PC-3 (cell line): ENCODE measurements around the gene CSRP1. TPM values are rescaled to one million over a fixed set of nuclear protein-coding genes. Genes with fewer than 3 reads are reported as not detected.

ENCODE experiments used
- ATAC-seq: fragments of 200-7000 bp; cut with Tn5 transposase; 2 replicates; pipeline ENCODE4 v1.9.1; 2020; ENCODE audit warnings: mild to moderate bottlenecking, moderate library complexity
- BruUV-seq: library from RNA; stranded (reverse); fragments of 400-500 nt; replicated peaks from 2 replicates; lab custom pipeline; 2021; lab: Mats Ljungman, UMichigan
- CTCF ChIA-PET: fragments of 300-600 bp; sonication (Branson Sonifier 250); formaldehyde crosslinking; loops from one replicate; lab custom pipeline; 2022; ENCODE audit warnings: antibody characterized with exemption; lab: Charles Lee
- POLR2A ChIA-PET: fragments of 300-600 bp; sonication (Branson Sonifier 250); formaldehyde crosslinking; loops from one replicate; lab custom pipeline; 2022; ENCODE audit warnings: antibody characterized with exemption; ENCODE audit not compliant: unreplicated experiment; lab: Charles Lee
- DNase-seq: peaks from one replicate; pipeline ENCODE4 v3.0.0-alpha.2; 2015
- H2AFZ ChIP-seq: fragments of 300-600 bp; sonication (generic); 2 replicates; pipeline ENCODE4 v1.6.0; 2016; ENCODE audit warnings: antibody characterized with exemption, low read length
- H3F3A ChIP-seq: fragments of 300-600 bp; sonication (generic); one replicate; pipeline ENCODE4 v1.6.0; 2017; ENCODE audit warnings: antibody characterized with exemption, low read length, control low read depth, mild to moderate bottlenecking; ENCODE audit not compliant: unreplicated experiment
- H3K27ac ChIP-seq: fragments of 300-600 bp; sonication (generic); 2 replicates; pipeline ENCODE4 v1.5.1; 2016; ENCODE audit warnings: mild to moderate bottlenecking, low read length
- H3K27me3 ChIP-seq: fragments of 300-600 bp; sonication (generic); 2 replicates; pipeline ENCODE4 v1.6.1; 2016; ENCODE audit warnings: low read length, mixed read lengths
- H3K36me3 ChIP-seq: fragments of 300-600 bp; sonication (generic); 2 replicates; pipeline ENCODE4 v1.6.1; 2016; ENCODE audit warnings: low read depth, mixed run types, low read length, mixed read lengths
- H3K4me1 ChIP-seq: fragments of 300-600 bp; sonication (generic); 2 replicates; pipeline ENCODE4 v1.5.1; 2016; ENCODE audit warnings: low read length; ENCODE audit not compliant: insufficient read depth
- H3K4me2 ChIP-seq: fragments of 300-600 bp; sonication (generic); 2 replicates; pipeline ENCODE4 v1.6.0; 2016; ENCODE audit warnings: low read length
- H3K4me3 ChIP-seq: fragments of 300-600 bp; sonication (generic); 2 replicates; pipeline ENCODE4 v1.5.1; 2016; ENCODE audit warnings: mild to moderate bottlenecking, low read length, mixed read lengths
- H3K79me2 ChIP-seq: fragments of 300-600 bp; sonication (generic); 2 replicates; pipeline ENCODE4 v1.6.1; 2017; ENCODE audit warnings: low read length, mixed read lengths
- H3K9ac ChIP-seq: fragments of 300-600 bp; sonication (generic); 2 replicates; pipeline ENCODE4 v1.6.0; 2016; ENCODE audit warnings: mild to moderate bottlenecking, low read length
- H3K9me2 ChIP-seq: fragments of 300-600 bp; sonication (generic); replicated peaks from 2 replicates; pipeline ENCODE4 v1.6.1; 2016; ENCODE audit warnings: mixed run types, low read length, mixed read lengths
- H3K9me3 ChIP-seq: fragments of 300-600 bp; sonication (generic); 2 replicates; pipeline ENCODE4 v1.6.1; 2016; ENCODE audit warnings: low read length, mixed read lengths
- H4K20me1 ChIP-seq: fragments of 300-600 bp; sonication (generic); 2 replicates; pipeline ENCODE4 v1.6.1; 2016; ENCODE audit warnings: low read length, mixed read lengths
- EZH2 ChIP-seq: fragments of 300-600 bp; sonication (generic); IDR thresholded peaks from one replicate; pipeline ENCODE4 v1.6.1; 2017; ENCODE audit warnings: antibody characterized with exemption, mild to moderate bottlenecking, low read length; ENCODE audit not compliant: unreplicated experiment
- EZH2phosphoT487 ChIP-seq: fragments of 300-600 bp; sonication (generic); IDR thresholded peaks from 2 replicates; pipeline ENCODE4 v1.6.1; 2018; ENCODE audit warnings: mild to moderate bottlenecking, antibody characterized with exemption, low read length, borderline replicate concordance
- intact Hi-C: fragments of 100-400 bp; cut with micrococcal nuclease; formaldehyde crosslinking; loops from 2 replicates; pipeline ENCODE4 v1.9.0; 2023
- total RNA-seq: library from RNA; depleted of rRNA; stranded (reverse); fragments of >200 nt; gene quantifications from 2 replicates; pipeline ENCODE4 v1.2.3, GENCODE V29; 2014
- TF ChIP-seq, protein P1 (sequence below): fragments of 300-600 bp; sonication (generic); conservative IDR thresholded peaks from 2 replicates; pipeline ENCODE4 v1.5.1; 2017; ENCODE audit warnings: antibody characterized with exemption, low read depth, mild to moderate bottlenecking, low read length

The CSRP1 gene
- total RNA-seq, 1 experiment from 2014 or later: 147 TPM

DNA sequence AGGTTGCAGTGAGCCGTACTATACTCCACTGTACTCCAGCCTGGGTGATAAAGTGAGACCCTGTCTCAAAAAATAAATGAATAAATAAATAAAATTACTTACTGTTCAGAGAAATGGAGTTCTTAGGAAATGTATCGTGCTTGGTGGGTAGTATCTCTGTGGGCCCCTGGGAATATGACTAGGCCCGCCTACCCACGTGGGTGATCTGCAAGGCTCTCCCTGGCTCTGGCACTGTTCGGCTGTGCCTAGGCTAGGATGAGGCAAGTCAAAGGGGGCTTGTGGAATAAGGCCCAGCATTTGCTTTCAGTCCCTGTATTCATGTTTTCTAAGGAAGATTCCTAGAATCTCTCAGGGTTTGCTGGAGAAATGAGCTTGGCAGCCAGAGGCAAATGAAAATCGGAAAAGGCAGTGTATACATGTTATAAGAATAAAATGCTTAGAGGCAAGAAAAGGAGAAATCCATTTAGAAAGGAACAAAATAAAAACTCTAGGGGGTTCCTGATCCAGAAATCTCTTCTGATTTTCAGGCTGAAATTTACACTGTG is 4.5 kb upstream of the CSRP1 start:
- H3K27ac ChIP-seq: peak overlapping the region; percentile 48
- intact Hi-C loops: no loop called here
- no peaks in the 10 kb centered on the region; the same call in 1 of the 2 replicates for H3K36me3 ChIP-seq
- POLR2A ChIA-PET: interaction anchor here (1.3 kb wide), 1 partner anchor 8 kb away, joined by 5 read pairs; no protein-coding TSS in a partner anchor
- ATAC-seq: no peak
- H3K4me3 ChIP-seq: no peak overlapping the region
- H3K27me3 ChIP-seq: no peaks in the 10 kb centered on the region
- H4K20me1 ChIP-seq: no peaks in the 10 kb centered on the region
- H3K4me1 ChIP-seq: peaks cover 63% of the 10 kb centered on the region
- H3F3A ChIP-seq: no peaks in the 10 kb centered on the region
- H3K4me2 ChIP-seq: peak overlapping the region; percentile 53; the same call in 1 of the 2 replicates
- H3K79me2 ChIP-seq: peaks cover 10% of the 10 kb centered on the region
- no peak for TF ChIP-seq EZH2phosphoT487
- TF ChIP-seq, protein P1, sequence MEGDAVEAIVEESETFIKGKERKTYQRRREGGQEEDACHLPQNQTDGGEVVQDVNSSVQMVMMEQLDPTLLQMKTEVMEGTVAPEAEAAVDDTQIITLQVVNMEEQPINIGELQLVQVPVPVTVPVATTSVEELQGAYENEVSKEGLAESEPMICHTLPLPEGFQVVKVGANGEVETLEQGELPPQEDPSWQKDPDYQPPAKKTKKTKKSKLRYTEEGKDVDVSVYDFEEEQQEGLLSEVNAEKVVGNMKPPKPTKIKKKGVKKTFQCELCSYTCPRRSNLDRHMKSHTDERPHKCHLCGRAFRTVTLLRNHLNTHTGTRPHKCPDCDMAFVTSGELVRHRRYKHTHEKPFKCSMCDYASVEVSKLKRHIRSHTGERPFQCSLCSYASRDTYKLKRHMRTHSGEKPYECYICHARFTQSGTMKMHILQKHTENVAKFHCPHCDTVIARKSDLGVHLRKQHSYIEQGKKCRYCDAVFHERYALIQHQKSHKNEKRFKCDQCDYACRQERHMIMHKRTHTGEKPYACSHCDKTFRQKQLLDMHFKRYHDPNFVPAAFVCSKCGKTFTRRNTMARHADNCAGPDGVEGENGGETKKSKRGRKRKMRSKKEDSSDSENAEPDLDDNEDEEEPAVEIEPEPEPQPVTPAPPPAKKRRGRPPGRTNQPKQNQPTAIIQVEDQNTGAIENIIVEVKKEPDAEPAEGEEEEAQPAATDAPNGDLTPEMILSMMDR: no peak
- TF ChIP-seq EZH2: no peak
- H2AFZ ChIP-seq: no peak overlapping the region; the same call in 1 of the 2 replicates
- peak overlapping the region; percentile 22; the same call in 1 of the 2 replicates for H3K9ac ChIP-seq
- no peak for DNase-seq
- CTCF ChIA-PET: interaction anchor here (0.9 to 3.1 kb wide), 4 partner anchors 22 to 76 kb away, joined by 4 to 67 read pairs (median 18); no protein-coding TSS in a partner anchor
- H3K9me2 ChIP-seq: no peaks in the 10 kb centered on the region
- BruUV-seq: no TSS peak
- no peaks in the 10 kb centered on the region for H3K9me3 ChIP-seq

DNA sequence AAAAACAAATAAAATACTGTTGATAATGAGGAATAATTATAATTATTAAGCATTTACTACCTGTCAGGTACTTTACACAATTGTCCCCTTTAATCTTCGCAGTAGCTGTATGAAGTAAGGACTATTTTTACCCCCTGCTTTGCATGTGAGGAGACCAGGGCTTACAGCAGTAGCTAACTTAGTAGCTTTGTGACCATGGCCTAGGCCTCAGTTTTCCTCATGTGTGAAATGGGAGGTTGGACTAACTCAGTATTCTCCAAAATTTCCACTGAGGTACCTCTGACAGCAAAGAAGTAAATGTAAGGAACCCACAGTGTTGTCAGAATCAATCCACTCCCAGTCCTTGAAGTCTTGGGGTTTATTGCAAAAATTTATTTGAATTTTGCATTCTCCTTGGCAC is 3.8 kb upstream of the CSRP1 start:
- DNase-seq (no peak), ATAC-seq (no peak)
- H4K20me1 ChIP-seq: no peaks in the 10 kb centered on the region
- H3K4me1 ChIP-seq: peaks cover 62% of the 10 kb centered on the region
- no peaks in the 10 kb centered on the region for H3K27me3 ChIP-seq
- no peak overlapping the region for H2AFZ ChIP-seq
- no TSS peak for BruUV-seq
- 0 out of 2 replicates have a peak overlapping the region, but pooled peaks have one; percentile 23 for H3K4me2 ChIP-seq
- H3K79me2 ChIP-seq: peaks cover 17% of the 10 kb centered on the region
- H3K36me3 ChIP-seq: no peaks in the 10 kb centered on the region; the same call in 1 of the 2 replicates
- H3K9ac ChIP-seq: no peak overlapping the region
- TF ChIP-seq, protein P1: no peak
- TF ChIP-seq EZH2: no peak
- no peak for TF ChIP-seq EZH2phosphoT487
- H3K9me2 ChIP-seq: no peaks in the 10 kb centered on the region
- intact Hi-C loops: no loop called here
- POLR2A ChIA-PET: no interaction called here
- no peak overlapping the region for H3K4me3 ChIP-seq
- no peaks in the 10 kb centered on the region for H3K9me3 ChIP-seq
- CTCF ChIA-PET: interaction anchor here (3.1 kb wide), 1 partner anchor 29 kb away, joined by 67 read pairs; no protein-coding TSS in a partner anchor
- H3F3A ChIP-seq: no peaks in the 10 kb centered on the region
- H3K27ac ChIP-seq: no peak overlapping the region

DNA sequence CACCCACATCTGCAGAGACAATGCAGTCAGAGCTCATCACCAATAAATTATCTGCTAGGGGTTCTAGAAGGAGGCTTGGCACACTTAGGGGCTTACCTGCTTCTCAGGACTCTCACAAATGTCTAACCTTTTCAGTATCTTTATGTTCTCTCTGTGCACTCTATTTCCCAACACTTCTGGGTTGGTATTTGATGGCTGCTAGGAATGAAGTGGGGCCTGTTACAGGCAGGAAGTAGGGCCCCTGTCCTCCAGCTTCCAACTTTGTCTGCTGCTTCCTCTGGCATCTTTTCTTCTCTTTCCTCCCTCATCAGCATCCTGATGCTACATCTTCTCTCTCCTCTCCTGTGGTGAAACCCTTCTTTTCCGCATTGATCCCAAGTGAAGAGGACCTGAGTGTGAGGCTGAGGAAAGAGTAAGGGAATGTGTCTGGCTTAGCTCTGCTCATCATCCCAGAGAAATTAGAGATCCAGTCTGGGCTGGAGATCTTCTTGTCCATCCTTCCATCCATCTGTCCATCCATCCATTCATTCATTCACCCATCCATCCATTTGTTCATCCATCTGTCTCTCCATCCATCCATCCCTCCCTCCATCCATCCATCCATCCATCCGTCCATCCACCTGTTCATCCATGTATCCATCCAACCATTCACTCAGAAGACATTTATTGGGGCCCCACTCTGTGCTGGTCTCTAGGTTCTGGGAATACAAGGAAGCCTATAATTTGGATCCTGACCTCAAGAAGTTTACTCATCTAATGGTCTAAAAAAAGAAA is 2.9 kb upstream of the CSRP1 start:
- ATAC-seq (no peak), DNase-seq (no peak)
- intact Hi-C loops: no loop called here
- ChIA-PET CTCF (no interaction called here), POLR2A (no interaction called here)
- H3K27ac ChIP-seq: no peak overlapping the region
- no peak overlapping the region for H3K4me2 ChIP-seq
- H3K9me3 ChIP-seq: no peaks in the 10 kb centered on the region
- H4K20me1 ChIP-seq: no peaks in the 10 kb centered on the region
- peaks cover 65% of the 10 kb centered on the region for H3K4me1 ChIP-seq
- no peak overlapping the region for H3K9ac ChIP-seq
- no TSS peak for BruUV-seq
- H3F3A ChIP-seq: no peaks in the 10 kb centered on the region
- TF ChIP-seq, protein P1: no peak
- no peak for TF ChIP-seq EZH2
- no peak for TF ChIP-seq EZH2phosphoT487
- no peak overlapping the region for H2AFZ ChIP-seq
- H3K79me2 ChIP-seq: peaks cover 27% of the 10 kb centered on the region
- H3K9me2 ChIP-seq: no peaks in the 10 kb centered on the region
- no peaks in the 10 kb centered on the region; the same call in 1 of the 2 replicates for H3K36me3 ChIP-seq
- H3K4me3 ChIP-seq: no peak overlapping the region
- H3K27me3 ChIP-seq: no peaks in the 10 kb centered on the region
